ENCODE results near the gene ZNF554. TPM values are rescaled to one million over a fixed set of nuclear protein-coding genes. Genes with fewer than 3 reads are reported as not detected.
"Not testable (repeated sequence)": the region's sequence is repeated elsewhere in the genome, so short reads cannot be mapped to it uniquely, and the experiment has no call there.

Gene ZNF554
- total RNA-seq, 2 donors from 2014 or later = 0.89 to 2.9 TPM

- peak; percentile 87 to 91 for ATAC-seq
- DNase-seq (ENCODE audit: low spot score) = peak; percentile 97
- peak within 1 kb of the TSS; percentile 94 for H3K4me3 Mint-ChIP-seq
- H3K4me1 Mint-ChIP-seq (ENCODE audit: low read depth in 2 of 2) = peaks cover 35 to 40% of the 10 kb centered on the region in 2 donors
- no peaks in the 10 kb centered on the region for H3K9me3 Mint-ChIP-seq
- H3K36me3 Mint-ChIP-seq = no peaks in the 10 kb centered on the region
- H3K27ac Mint-ChIP-seq = peak within 1 kb of the TSS; percentile 93 to 95
- no peaks in the 10 kb centered on the region for H3K27me3 Mint-ChIP-seq
Measured at GRCh38 chr19:2782936-2783780, 36.5 kb upstream of the ZNF554 start, which contains the start of gene SGTA. Gene SGTA (minus strand): TSS chr19:2783273. CDS start chr19:2769068, 14,205 bp downstream.

- no peaks in the 10 kb centered on the region for H3K27me3 Mint-ChIP-seq
- H3K9me3 Mint-ChIP-seq = no peaks in the 10 kb centered on the region
- H3K36me3 Mint-ChIP-seq = no peaks in the 10 kb centered on the region
- H3K4me3 Mint-ChIP-seq = peak overlapping the region; percentile 94
- DNase-seq (ENCODE audit: low spot score) = no peak
- no peak for ATAC-seq
- peak overlapping the region; percentile 93 to 95 for H3K27ac Mint-ChIP-seq
- peaks cover 32 to 42% of the 10 kb centered on the region in 2 donors for H3K4me1 Mint-ChIP-seq (ENCODE audit: low read depth in 2 of 2)
Measured at GRCh38 chr19:2783781-2784145, 35.9 kb upstream of the ZNF554 start.

- Mint-ChIP-seq H3K9me3 (no peaks in the 10 kb centered on the region), H3K27ac (peak within 1 kb of the TSS; percentile 87 to 93), H3K27me3 (no peaks in the 10 kb centered on the region), H3K4me3 (peak within 1 kb of the TSS; percentile 94), H3K36me3 (no peaks in the 10 kb centered on the region), H3K4me1 (ENCODE audit: low read depth in 2 of 2) (peaks cover 27 to 37% of the 10 kb centered on the region in 2 donors)
- DNase-seq (ENCODE audit: low spot score) (peak; percentile 99), ATAC-seq (peak; percentile 92 to 93)
Measured at GRCh38 chr19:2785244-2785997, 34.2 kb upstream of the ZNF554 start, which contains the start of gene THOP1. Gene THOP1 (plus strand): TSS chr19:2785503. CDS start chr19:2785663, 160 bp downstream.

- ATAC-seq = no peak
- Mint-ChIP-seq H3K27ac (no peak overlapping the region), H3K9me3 (no peaks in the 10 kb centered on the region), H3K27me3 (no peaks in the 10 kb centered on the region), H3K4me3 (peak overlapping the region; percentile 93), H3K36me3 (no peaks in the 10 kb centered on the region), H3K4me1 (ENCODE audit: low read depth in 2 of 2) (peaks cover 18 to 32% of the 10 kb centered on the region in 2 donors)
- no peak for DNase-seq (ENCODE audit: low spot score)
Measured at GRCh38 chr19:2787115-2787514, 32.6 kb upstream of the ZNF554 start.

- Mint-ChIP-seq H3K4me1 (ENCODE audit: low read depth in 2 of 2) (peaks cover 12 to 26% of the 10 kb centered on the region in 2 donors), H3K4me3 (peak overlapping the region; percentile 63), H3K27ac (no peak overlapping the region), H3K36me3 (no peaks in the 10 kb centered on the region), H3K27me3 (no peaks in the 10 kb centered on the region), H3K9me3 (no peaks in the 10 kb centered on the region)
- no peak for ATAC-seq
- no peak for DNase-seq (ENCODE audit: low spot score)
Measured at GRCh38 chr19:2788237-2788636, 31.4 kb upstream of the ZNF554 start.

- no peak overlapping the region for H3K27ac Mint-ChIP-seq
- no peak for DNase-seq (ENCODE audit: low spot score)
- H3K4me1 Mint-ChIP-seq (ENCODE audit: low read depth in 2 of 2) = peaks cover 8 to 21% of the 10 kb centered on the region in 2 donors
- H3K27me3 Mint-ChIP-seq = no peaks in the 10 kb centered on the region
- ATAC-seq = no peak
- H3K4me3 Mint-ChIP-seq = no peak overlapping the region
- no peaks in the 10 kb centered on the region for H3K36me3 Mint-ChIP-seq
- no peaks in the 10 kb centered on the region for H3K9me3 Mint-ChIP-seq
Measured at GRCh38 chr19:2790194-2790556, 29.5 kb upstream of the ZNF554 start.

GRCh38 chr19:2790557-2791271 lies 29.0 kb upstream of the ZNF554 start:
- H3K27ac Mint-ChIP-seq = no peak overlapping the region
- H3K36me3 Mint-ChIP-seq = no peaks in the 10 kb centered on the region
- H3K9me3 Mint-ChIP-seq = no peaks in the 10 kb centered on the region
- ATAC-seq (no peak), DNase-seq (ENCODE audit: low spot score) (no peak)
- H3K4me1 Mint-ChIP-seq (ENCODE audit: low read depth in 2 of 2) = peaks cover 7 to 19% of the 10 kb centered on the region in 2 donors
- H3K4me3 Mint-ChIP-seq = no peak overlapping the region
- no peaks in the 10 kb centered on the region for H3K27me3 Mint-ChIP-seq

GRCh38 chr19:2791440-2791839 lies 28.2 kb upstream of the ZNF554 start:
- Mint-ChIP-seq H3K27ac (no peak overlapping the region), H3K27me3 (no peaks in the 10 kb centered on the region), H3K36me3 (no peaks in the 10 kb centered on the region), H3K4me3 (no peak overlapping the region), H3K4me1 (ENCODE audit: low read depth in 2 of 2) (peaks cover 3 to 14% of the 10 kb centered on the region in 2 donors), H3K9me3 (no peaks in the 10 kb centered on the region)
- no peak for ATAC-seq
- DNase-seq (ENCODE audit: low spot score) = no peak

GRCh38 chr19:2791876-2792275 lies 27.8 kb upstream of the ZNF554 start:
- Mint-ChIP-seq H3K36me3 (no peaks in the 10 kb centered on the region), H3K4me3 (no peak overlapping the region), H3K27me3 (no peaks in the 10 kb centered on the region), H3K9me3 (no peaks in the 10 kb centered on the region), H3K4me1 (ENCODE audit: low read depth in 2 of 2) (peaks cover 3 to 14% of the 10 kb centered on the region in 2 donors), H3K27ac (no peak overlapping the region)
- no peak for ATAC-seq
- no peak for DNase-seq (ENCODE audit: low spot score)

GRCh38 chr19:2792666-2793065 lies 27.0 kb upstream of the ZNF554 start:
- not testable (repeated sequence) for ATAC-seq; H3K27ac Mint-ChIP-seq; H3K4me1 Mint-ChIP-seq (ENCODE audit: low read depth in 2 of 2); DNase-seq (ENCODE audit: low spot score); H3K4me3 Mint-ChIP-seq; H3K9me3 Mint-ChIP-seq; H3K27me3 Mint-ChIP-seq; H3K36me3 Mint-ChIP-seq

- no peak overlapping the region for H3K4me3 Mint-ChIP-seq
- no peaks in the 10 kb centered on the region for H3K27me3 Mint-ChIP-seq
- no peaks in the 10 kb centered on the region for H3K9me3 Mint-ChIP-seq
- no peaks in the 10 kb centered on the region for H3K36me3 Mint-ChIP-seq
- ATAC-seq (no peak), DNase-seq (ENCODE audit: low spot score) (no peak)
- no peak overlapping the region for H3K27ac Mint-ChIP-seq
- H3K4me1 Mint-ChIP-seq (ENCODE audit: low read depth in 2 of 2) = peaks cover 0 to 3% of the 10 kb centered on the region in 2 donors
Measured at GRCh38 chr19:2793126-2793525, 26.5 kb upstream of the ZNF554 start.

- Mint-ChIP-seq H3K4me3 (no peak overlapping the region), H3K36me3 (no peaks in the 10 kb centered on the region), H3K4me1 (ENCODE audit: low read depth in 2 of 2) (no peaks in the 10 kb centered on the region), H3K9me3 (no peaks in the 10 kb centered on the region), H3K27ac (no peak overlapping the region), H3K27me3 (no peaks in the 10 kb centered on the region)
- DNase-seq (ENCODE audit: low spot score) (no peak), ATAC-seq (no peak)
Measured at GRCh38 chr19:2793577-2793976, 26.1 kb upstream of the ZNF554 start.

- Mint-ChIP-seq H3K36me3 (no peaks in the 10 kb centered on the region), H3K27me3 (no peaks in the 10 kb centered on the region), H3K9me3 (no peaks in the 10 kb centered on the region), H3K27ac (no peak overlapping the region), H3K4me3 (no peak overlapping the region), H3K4me1 (ENCODE audit: low read depth in 2 of 2) (no peaks in the 10 kb centered on the region)
- peak; percentile 14 to 36 for ATAC-seq
- no peak for DNase-seq (ENCODE audit: low spot score)
Measured at GRCh38 chr19:2795827-2796658, 23.6 kb upstream of the ZNF554 start.

All from natural killer cell treated with Interleukin-12 subunit alpha and Interleukin-12 subunit beta and Interleukin-15 and Interleukin-18, amount 100 ng/mL, for 72 hours (primary cell).